HCT116 (cell line): ENCODE measurements around the gene UNKL. TPM values are rescaled to one million over a fixed set of nuclear protein-coding genes. Genes with fewer than 3 reads are reported as not detected.
A peak's percentile ranks its signal among the peaks of the same experiment; 100 is the strongest.

Experiments used
- ATAC-seq: fragments of 200-7000 bp; cut with Tn5 transposase; 2 replicates; pipeline ENCODE4 v1.9.1; 2020; ENCODE audit warnings: mild to moderate bottlenecking, moderate library complexity
- BruUV-seq: library from RNA; stranded (reverse); fragments of 400-500 nt; replicated peaks from 2 replicates; lab custom pipeline; 2021; lab: Mats Ljungman, UMichigan
- CTCF ChIA-PET: fragments of 300-600 bp; sonication (Branson Sonifier 250); formaldehyde crosslinking; loops from one replicate; lab custom pipeline; 2021; ENCODE audit warnings: antibody characterized with exemption; lab: Charles Lee
- POLR2A ChIA-PET: fragments of 300-600, 350-600 bp; sonication (Branson Sonifier 250); formaldehyde crosslinking; loops from one replicate; lab custom pipeline; 2021; ENCODE audit warnings: antibody characterized with exemption; lab: Charles Lee
- RAD21 ChIA-PET, 2 experiments: fragments of 300-600 bp; sonication (Branson Sonifier 250); formaldehyde crosslinking; loops; one replicate each; lab custom pipeline; 2023; ENCODE audit warnings: low total read pairs in 2 of 2; ENCODE audit not compliant: uncharacterized antibody in 2 of 2, unreplicated experiment in 2 of 2, low non-redundant PET in 1 of 2; lab: Charles Lee
- DNase-seq: peaks from one replicate; pipeline ENCODE4 v3.0.0-alpha.2; 2010; ENCODE audit warnings: low read depth, low spot score
- H2AFZ ChIP-seq: fragments of 200-600 bp; shearing (Covaris generic), sonication (generic); 2 replicates; pipeline ENCODE4 v1.6.1; 2017; ENCODE audit warnings: low read depth, mixed run types, mixed read lengths, antibody characterized with exemption, low read length; ENCODE audit not compliant: poor library complexity, severe bottlenecking
- H3K27ac ChIP-seq: 2 replicates; pipeline ENCODE4 v1.5.1; 2012; ENCODE audit warnings: low read depth, low read length
- H3K27me3 ChIP-seq: fragments of 200-600 bp; sonication (generic); 2 replicates; pipeline ENCODE4 v1.6.1; 2016; ENCODE audit warnings: mixed run types, low read length, mixed read lengths; ENCODE audit not compliant: insufficient read depth
- H3K36me3 ChIP-seq, 2 experiments: fragments of 200-500 bp in 1 of 2; fragments of 200-600 bp in 1 of 2; sonication (Bioruptor generic) in 1 of 2; sonication (generic) in 1 of 2; 2 replicates each; pipeline versions ENCODE4 v1.5.1 to v1.6.1; 2014 to 2016; ENCODE audit warnings: low read length in 2 of 2, inconsistent platforms in 1 of 2, mixed read lengths in 1 of 2, mixed run types in 1 of 2; ENCODE audit not compliant: insufficient read depth in 2 of 2, control insufficient read depth in 1 of 2
- H3K4me1 ChIP-seq, 2 experiments: fragments of 200-600 bp in 1 of 2; sonication (generic) in 1 of 2; 2 replicates each; pipeline versions ENCODE4 v1.5.1 to v1.6.1; 2012 to 2017; ENCODE audit warnings: low read length in 2 of 2, inconsistent platforms in 1 of 2, mild to moderate bottlenecking in 1 of 2, mixed read lengths in 1 of 2, mixed run types in 1 of 2, moderate library complexity in 1 of 2; ENCODE audit not compliant: insufficient read depth in 2 of 2, control insufficient read depth in 1 of 2
- H3K4me2 ChIP-seq: fragments of 200-600 bp; sonication (generic); 2 replicates; pipeline ENCODE4 v1.6.1; 2017; ENCODE audit warnings: mixed run types, low read length, mixed read lengths
- H3K4me3 ChIP-seq, 2 experiments: fragments of 200-600 bp in 1 of 2; sonication (generic) in 1 of 2; replicated peaks in 1 of 2; 2 replicates each; pipeline ENCODE4 v1.5.1; 2011 to 2016; ENCODE audit warnings: low read length in 2 of 2, control low read depth in 1 of 2, low read depth in 1 of 2, mild to moderate bottlenecking in 1 of 2, mixed read lengths in 1 of 2, mixed run types in 1 of 2
- H3K79me2 ChIP-seq: fragments of 200-600 bp; sonication (generic); 2 replicates; pipeline ENCODE4 v1.6.1; 2017; ENCODE audit warnings: mild to moderate bottlenecking, mixed run types, low read length, moderate library complexity, mixed read lengths; ENCODE audit not compliant: insufficient read depth
- H3K9ac ChIP-seq: fragments of 200-600 bp; sonication (generic); 2 replicates; pipeline ENCODE4 v1.6.1; 2016; ENCODE audit warnings: low read length, mixed read lengths
- H3K9me2 ChIP-seq: fragments of 200-600 bp; sonication (generic), shearing (Covaris generic); 2 replicates; pipeline ENCODE4 v1.6.1; 2017; ENCODE audit warnings: mixed run types, mild to moderate bottlenecking, moderate library complexity; ENCODE audit not compliant: insufficient read depth
- H3K9me3 ChIP-seq, 2 experiments: fragments of 200-500 bp in 1 of 2; fragments of 200-600 bp in 1 of 2; sonication (Bioruptor generic) in 1 of 2; sonication (generic) in 1 of 2; 2 replicates each; pipeline ENCODE4 v1.6.1; 2014 to 2017; ENCODE audit warnings: low read length in 2 of 2, mixed read lengths in 2 of 2, inconsistent platforms in 1 of 2, low read depth in 1 of 2, mild to moderate bottlenecking in 1 of 2, mixed run types in 1 of 2, moderate library complexity in 1 of 2; ENCODE audit not compliant: control insufficient read depth in 1 of 2, insufficient read depth in 1 of 2
- H4K20me1 ChIP-seq: fragments of 200-600 bp; sonication (generic), shearing (Covaris generic); 2 replicates; pipeline ENCODE4 v1.6.1; 2017; ENCODE audit warnings: mixed run types, mild to moderate bottlenecking, moderate library complexity; ENCODE audit not compliant: insufficient read depth
- EZH2phosphoT487 ChIP-seq: fragments of 200-600 bp; IDR thresholded peaks from 2 replicates; pipeline ENCODE4 v1.6.1; 2018; ENCODE audit warnings: antibody characterized with exemption, borderline replicate concordance
- SIN3A ChIP-seq: IDR thresholded peaks from 2 replicates; pipeline ENCODE4 v1.6.1; 2012; ENCODE audit warnings: low read depth
- SP1 ChIP-seq: IDR thresholded peaks from 2 replicates; pipeline ENCODE4 v1.6.1; 2012; ENCODE audit warnings: low read depth
- SRF ChIP-seq: IDR thresholded peaks from 2 replicates; pipeline ENCODE4 v1.6.1; 2012; ENCODE audit warnings: low read depth
- TCF7L2 ChIP-seq: IDR thresholded peaks from 2 replicates; pipeline ENCODE4 v1.7.0; 2011; ENCODE audit warnings: borderline replicate concordance, inconsistent platforms; ENCODE audit not compliant: insufficient read depth, insufficient read length; ENCODE audit errors: extremely low read depth
- ZBTB33 ChIP-seq: IDR thresholded peaks from 2 replicates; pipeline ENCODE4 v1.6.1; 2011; ENCODE audit warnings: mild to moderate bottlenecking, low read length, moderate library complexity; ENCODE audit not compliant: insufficient replicate concordance; ENCODE audit errors: extremely low read depth
- intact Hi-C: fragments of 100-400 bp; cut with micrococcal nuclease; formaldehyde crosslinking; loops from 2 replicates; pipeline ENCODE4 v1.10.0; 2022
- total RNA-seq: library from RNA; stranded (reverse); gene quantifications from one replicate; pipeline ENCODE4 v1.2.1, GENCODE V29; 2021; ENCODE audit not compliant: unreplicated experiment
- TF ChIP-seq, protein P1 (sequence below): IDR thresholded peaks from 2 replicates; pipeline ENCODE4 v1.6.1; 2012
- TF ChIP-seq, protein P2 (sequence below): IDR thresholded peaks from 2 replicates; pipeline ENCODE4 v1.6.1; 2012; ENCODE audit warnings: low read depth

The UNKL gene
- total RNA-seq, 1 experiment from 2014 or later: 24.9 TPM

DNA sequence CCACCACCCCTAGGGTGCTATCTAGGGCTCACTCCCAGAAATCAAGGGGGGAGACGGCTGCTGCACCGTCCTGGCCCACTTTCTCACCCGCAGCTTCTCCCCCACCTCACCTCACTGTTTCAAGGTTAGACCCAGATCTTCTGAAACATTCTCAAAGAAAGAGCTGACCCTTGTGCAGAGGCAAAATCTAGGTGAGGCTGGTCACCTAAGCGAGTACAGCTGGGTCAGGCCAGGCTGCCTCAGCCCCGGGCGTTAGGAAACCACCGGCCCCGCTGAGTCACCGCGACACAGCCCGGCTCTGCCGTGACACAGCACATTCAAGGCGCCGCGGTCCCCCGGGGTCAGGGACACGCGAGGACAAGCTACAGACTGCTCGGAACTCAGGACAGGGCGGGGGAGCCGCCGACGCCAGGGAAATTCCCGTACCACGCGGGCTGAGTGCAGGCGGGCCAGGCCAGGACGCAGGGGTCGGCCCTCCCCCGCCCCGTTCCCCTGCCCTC is 35.6 kb downstream of the UNKL start:
- RAD21 ChIA-PET: interaction anchor here in 1 of 2 experiments (1.1 kb wide), 1 partner anchor 16 kb away, joined by 3 read pairs; no protein-coding TSS in a partner anchor
- no peak for TF ChIP-seq SRF
- TF ChIP-seq ZBTB33: no peak
- TF ChIP-seq, protein P1, sequence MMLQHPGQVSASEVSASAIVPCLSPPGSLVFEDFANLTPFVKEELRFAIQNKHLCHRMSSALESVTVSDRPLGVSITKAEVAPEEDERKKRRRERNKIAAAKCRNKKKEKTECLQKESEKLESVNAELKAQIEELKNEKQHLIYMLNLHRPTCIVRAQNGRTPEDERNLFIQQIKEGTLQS: no peak
- TF ChIP-seq, protein P2, sequence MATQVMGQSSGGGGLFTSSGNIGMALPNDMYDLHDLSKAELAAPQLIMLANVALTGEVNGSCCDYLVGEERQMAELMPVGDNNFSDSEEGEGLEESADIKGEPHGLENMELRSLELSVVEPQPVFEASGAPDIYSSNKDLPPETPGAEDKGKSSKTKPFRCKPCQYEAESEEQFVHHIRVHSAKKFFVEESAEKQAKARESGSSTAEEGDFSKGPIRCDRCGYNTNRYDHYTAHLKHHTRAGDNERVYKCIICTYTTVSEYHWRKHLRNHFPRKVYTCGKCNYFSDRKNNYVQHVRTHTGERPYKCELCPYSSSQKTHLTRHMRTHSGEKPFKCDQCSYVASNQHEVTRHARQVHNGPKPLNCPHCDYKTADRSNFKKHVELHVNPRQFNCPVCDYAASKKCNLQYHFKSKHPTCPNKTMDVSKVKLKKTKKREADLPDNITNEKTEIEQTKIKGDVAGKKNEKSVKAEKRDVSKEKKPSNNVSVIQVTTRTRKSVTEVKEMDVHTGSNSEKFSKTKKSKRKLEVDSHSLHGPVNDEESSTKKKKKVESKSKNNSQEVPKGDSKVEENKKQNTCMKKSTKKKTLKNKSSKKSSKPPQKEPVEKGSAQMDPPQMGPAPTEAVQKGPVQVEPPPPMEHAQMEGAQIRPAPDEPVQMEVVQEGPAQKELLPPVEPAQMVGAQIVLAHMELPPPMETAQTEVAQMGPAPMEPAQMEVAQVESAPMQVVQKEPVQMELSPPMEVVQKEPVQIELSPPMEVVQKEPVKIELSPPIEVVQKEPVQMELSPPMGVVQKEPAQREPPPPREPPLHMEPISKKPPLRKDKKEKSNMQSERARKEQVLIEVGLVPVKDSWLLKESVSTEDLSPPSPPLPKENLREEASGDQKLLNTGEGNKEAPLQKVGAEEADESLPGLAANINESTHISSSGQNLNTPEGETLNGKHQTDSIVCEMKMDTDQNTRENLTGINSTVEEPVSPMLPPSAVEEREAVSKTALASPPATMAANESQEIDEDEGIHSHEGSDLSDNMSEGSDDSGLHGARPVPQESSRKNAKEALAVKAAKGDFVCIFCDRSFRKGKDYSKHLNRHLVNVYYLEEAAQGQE: no peak
- peak; percentile 22 for TF ChIP-seq TCF7L2
- peak; percentile 19; the same call in 1 of the 2 replicates for TF ChIP-seq SIN3A
- TF ChIP-seq SP1: 0 out of 2 replicates have a peak, but pooled peaks have one; percentile 8
- TF ChIP-seq EZH2phosphoT487: no peak
- peak overlapping the region; percentile 75 to 89 for H3K4me3 ChIP-seq
- no peaks in the 10 kb centered on the region for H3K9me3 ChIP-seq
- no peaks in the 10 kb centered on the region for H4K20me1 ChIP-seq
- POLR2A ChIA-PET: no interaction called here
- H3K4me2 ChIP-seq: peak overlapping the region; percentile 98
- no peaks in the 10 kb centered on the region for H3K27me3 ChIP-seq
- CTCF ChIA-PET: interaction anchor here (1.2 to 1.4 kb wide), 2 partner anchors 13 to 15 kb away, joined by 3 to 4 read pairs; no protein-coding TSS in a partner anchor
- no peak for DNase-seq
- no TSS peak for BruUV-seq
- H3K9ac ChIP-seq: peak overlapping the region; percentile 100
- intact Hi-C loops: no loop called here
- H3K36me3 ChIP-seq: peaks cover 0 to 7% of the 10 kb centered on the region in 2 experiments; a peak in 1 of 4 replicates
- peak; percentile 67 for ATAC-seq
- peaks cover 12 to 19% of the 10 kb centered on the region in 2 experiments for H3K4me1 ChIP-seq
- H3K9me2 ChIP-seq: no peaks in the 10 kb centered on the region
- H3K79me2 ChIP-seq: peaks cover 34% of the 10 kb centered on the region
- no peak overlapping the region for H2AFZ ChIP-seq
- peak overlapping the region; percentile 89 for H3K27ac ChIP-seq
